GM10266 (cell line): ENCODE results near the gene GNB5.
A peak's percentile ranks its signal among the peaks of the same experiment; 100 is the strongest.

Experiments used
- DNase-seq: peaks from one replicate; pipeline ENCODE4 v3.0.0; 2012; ENCODE audit errors: extremely low spot score
- CTCF ChIP-seq: IDR thresholded peaks from 2 replicates; pipeline ENCODE4 v1.5.1; 2012; ENCODE audit warnings: mild to moderate bottlenecking, low read depth; ENCODE audit not compliant: control insufficient read depth, insufficient read depth; ENCODE audit errors: missing control alignments

GNB5 gene

DNA sequence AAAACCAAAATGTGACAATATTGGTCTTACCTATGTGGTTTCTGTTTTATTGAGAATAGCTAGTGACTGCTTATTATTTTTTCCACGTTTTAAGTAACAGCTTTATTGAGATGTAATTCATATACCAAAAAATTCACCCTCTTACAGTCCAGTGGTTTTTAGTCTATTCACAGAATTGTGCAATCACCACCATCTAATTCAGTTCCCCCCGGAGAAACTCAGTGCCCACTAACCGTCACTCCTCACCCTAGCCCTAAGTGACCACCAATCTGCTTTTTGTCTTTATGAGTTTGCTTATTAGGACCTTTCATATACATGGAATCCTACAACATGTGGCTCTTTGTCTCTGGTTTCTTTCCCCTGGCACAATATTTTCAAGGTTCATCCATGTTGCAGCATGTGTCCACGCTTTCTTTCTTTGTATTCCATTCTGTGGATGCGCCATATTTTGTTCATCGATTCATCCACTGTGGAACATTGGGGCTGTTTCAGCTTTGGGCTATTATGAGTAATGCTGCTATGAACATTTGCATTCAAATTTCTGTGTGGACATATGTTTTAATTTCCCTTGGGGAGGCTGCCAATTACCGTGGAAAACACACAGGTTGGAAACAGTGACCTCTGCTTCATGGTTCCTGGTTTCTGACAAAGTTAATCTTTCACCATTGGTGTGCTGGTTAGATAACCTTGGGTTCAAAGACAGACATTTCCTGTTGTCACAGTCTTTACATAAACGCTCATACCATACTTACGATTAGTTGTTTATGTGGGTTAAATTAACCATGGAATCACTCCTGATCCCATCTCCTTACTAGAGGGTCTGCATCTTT, 75.4 kb downstream of the GNB5 start:
- no peak for TF ChIP-seq CTCF
- DNase-seq, result no peak

- no peak for DNase-seq
- TF ChIP-seq CTCF, result no peak
Measured at GRCh38 chr15:52114261-52115055, 76.7 kb downstream of the GNB5 start.

GRCh38 chr15:52113708-52114107, 77.5 kb downstream of the GNB5 start:
- DNase-seq, result no peak
- no peak for TF ChIP-seq CTCF

DNA sequence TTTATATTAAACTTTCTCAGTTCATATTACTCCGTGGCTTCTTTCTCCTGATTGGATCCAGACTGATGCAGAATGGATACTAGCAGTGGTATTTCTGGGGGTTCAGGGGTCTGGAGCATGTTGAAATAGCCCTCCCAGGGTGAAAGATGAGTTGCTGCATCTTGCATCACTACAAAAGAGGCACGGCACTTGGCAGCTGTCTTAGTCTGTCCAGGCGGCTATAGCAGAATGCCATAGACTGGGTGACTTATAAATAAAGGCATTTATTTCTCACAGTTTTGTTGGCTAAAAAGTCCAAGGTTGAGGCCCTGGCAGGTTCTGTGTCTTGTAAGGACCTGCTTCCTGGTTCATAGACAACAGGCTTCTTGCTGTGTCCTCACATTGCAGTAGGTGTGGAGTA, 78.0 kb downstream of the GNB5 start:
- no peak for TF ChIP-seq CTCF

DNA sequence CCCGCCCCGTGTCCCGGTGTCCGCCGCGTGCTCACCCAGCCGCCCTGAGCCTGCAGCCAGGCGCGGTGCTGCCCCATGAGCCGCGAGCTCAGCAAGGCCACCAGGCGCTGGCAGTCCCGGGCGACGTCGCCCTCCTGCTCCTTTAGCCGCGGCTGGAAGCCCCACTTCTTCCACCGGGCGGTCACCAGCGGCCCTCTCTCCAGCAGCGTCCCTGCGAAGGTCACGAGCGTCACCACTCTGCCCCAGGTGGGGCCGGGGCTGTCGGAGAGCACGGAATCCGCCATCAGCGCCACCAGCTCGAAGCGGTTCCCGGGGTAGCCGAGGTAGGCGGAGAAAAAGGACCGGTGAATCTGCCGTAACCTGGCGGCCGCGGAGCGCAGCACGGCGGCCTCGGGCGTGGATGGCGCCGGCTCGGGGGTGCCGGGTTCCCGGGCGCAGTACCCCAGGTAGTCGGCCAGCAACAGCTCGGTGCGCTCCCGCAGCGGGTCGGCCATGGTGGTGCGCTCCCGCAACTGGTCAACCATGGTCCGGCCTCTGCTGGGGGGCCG, 78.9 kb downstream of the GNB5 start:
- DNase-seq, result peak; percentile 61
- no peak for TF ChIP-seq CTCF

More for the DNA sequence above, 78.0 kb downstream of the GNB5 start:
- DNase-seq, result no peak

GRCh38 chr15:52111517-52112202, 79.5 kb downstream of the GNB5 start:
- TF ChIP-seq CTCF, result no peak
- no peak for DNase-seq
